HG03439 (cell line): Measurements from ENCODE around the gene BFAR.
A peak's percentile ranks its signal among the peaks of the same experiment; 100 is the strongest.
"Not testable (repeated sequence)": the region's sequence is repeated elsewhere in the genome, so short reads cannot be mapped to it uniquely, and the experiment has no call there.

Source experiments
- ATAC-seq: cut with Tn5 transposase; IDR thresholded peaks from one replicate; pipeline ENCODE4 v1.9.1; 2021; ENCODE audit warnings: mild to moderate bottlenecking, moderate library complexity; ENCODE audit not compliant: unreplicated experiment

The BFAR gene

GRCh38 chr16:14685870-14686793 lies 53.4 kb downstream of the BFAR start:
- ATAC-seq = not testable (repeated sequence)

DNA sequence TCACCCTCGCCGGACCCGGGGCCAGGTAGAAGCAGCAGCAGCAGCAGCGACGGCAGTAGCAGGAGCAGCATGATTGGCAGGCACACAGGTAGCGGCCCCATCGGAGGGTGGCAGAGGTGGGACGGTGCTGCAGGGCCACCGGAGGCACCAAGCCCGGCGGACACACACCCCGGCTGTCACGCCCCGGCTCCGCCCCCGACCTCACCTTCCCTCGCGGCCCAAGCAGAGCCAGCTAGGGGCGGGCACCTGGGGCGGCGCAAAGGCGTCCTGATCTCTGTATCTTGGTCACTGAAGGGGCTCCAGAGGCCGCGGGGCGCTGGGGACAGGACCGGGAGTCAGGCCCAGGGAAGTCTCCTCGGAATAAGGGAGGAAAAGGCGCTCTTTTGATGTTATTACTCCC lies 61.4 kb downstream of the BFAR start, which contains the start of gene PLA2G10:
PLA2G10 (minus strand) TSS at position 180 of the 400 bp plus-strand sequence; CDS start at position 101, 79 bp downstream.
- not testable (repeated sequence) for ATAC-seq

DNA sequence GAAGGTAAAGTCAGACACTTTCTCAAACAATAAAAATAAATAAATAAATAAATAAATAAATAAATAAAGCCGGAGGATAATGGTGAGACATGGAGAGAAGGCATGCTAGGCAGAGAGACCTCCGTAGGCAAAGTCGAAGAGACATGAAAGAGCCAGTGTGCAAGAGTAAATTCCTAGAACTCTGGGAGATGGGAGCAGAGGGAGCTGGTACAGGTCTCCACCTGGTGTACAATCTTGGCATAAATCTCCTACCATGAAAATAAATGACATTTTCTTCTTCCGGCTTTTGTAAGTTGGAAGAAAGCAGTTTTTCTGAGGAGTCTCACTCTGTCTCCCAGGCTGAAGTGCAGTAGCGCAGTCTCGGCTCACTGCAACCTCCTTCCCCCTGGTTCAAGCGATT lies 69.1 kb downstream of the BFAR start:
- ATAC-seq = not testable (repeated sequence)

DNA sequence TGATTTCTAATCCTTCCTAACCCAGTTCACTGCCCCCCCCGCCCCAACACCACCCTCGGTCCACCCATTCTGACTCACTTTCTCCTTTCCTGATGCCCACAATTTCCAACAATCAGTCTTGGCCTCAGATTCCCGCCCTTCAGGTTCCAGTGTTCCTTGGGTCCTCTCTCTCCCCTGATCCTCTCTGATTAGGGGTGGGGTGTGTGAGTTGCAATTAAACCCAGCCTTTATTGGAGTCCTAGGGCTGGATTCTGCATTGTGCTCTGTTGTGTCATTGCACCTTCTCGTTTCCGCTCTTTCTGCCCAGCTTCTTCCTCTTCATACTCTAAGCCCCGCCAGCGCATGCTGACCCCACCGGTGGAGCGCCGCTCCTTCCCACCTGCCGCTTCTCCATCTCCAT lies 69.9 kb downstream of the BFAR start:
- not testable (repeated sequence) for ATAC-seq

DNA sequence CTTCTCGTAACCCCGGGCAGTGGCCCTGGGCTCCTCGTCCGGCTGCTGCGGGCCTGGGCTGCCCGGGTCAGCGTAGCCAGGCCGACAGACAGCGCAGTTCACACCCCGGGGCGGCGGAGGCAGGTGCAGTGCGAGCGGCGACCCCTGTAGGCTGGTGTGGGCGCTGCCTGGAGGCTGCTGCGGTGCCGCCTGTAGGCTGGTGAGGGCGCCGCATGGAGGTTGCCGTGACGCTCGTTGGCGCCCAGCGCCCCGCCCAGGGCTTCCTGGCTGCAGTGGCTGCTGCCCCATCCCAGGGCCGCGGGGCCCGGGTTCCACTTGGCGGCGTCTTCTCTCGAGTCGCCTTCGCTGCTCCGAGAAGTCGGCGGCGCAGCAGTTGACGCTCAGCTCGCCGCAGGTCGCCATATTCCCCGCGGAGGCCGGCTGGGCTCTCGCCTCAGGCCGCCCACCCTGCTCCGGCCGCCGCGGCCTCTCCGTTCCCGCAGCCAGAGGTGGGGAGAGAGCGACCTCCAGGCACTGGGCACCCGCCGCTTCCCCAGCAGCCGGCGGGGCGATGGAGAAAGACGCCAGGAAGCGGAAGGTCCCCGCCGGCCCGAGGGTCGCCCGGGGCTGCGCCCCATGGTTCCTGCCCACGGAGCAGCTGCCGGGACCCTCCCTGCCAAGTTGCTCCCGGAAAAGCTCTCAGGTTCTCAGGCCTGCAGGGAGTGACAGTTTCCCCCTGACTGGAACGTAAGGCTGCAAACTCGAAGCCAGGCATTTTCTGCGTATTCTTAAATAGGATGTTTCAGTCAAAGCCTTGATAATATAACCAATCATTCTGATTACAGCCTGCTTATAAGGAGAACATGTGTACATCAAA lies 70.6 kb downstream of the BFAR start, which contains the start of gene NPIPA3:
NPIPA3 (plus strand) TSS at position 256 of the 856 bp plus-strand sequence. CDS start 5,533 bp downstream, outside the sequence.
- peak; percentile 95 for ATAC-seq
